HG03354 (cell line): ENCODE data around the gene MYO15B.
"Not testable (repeated sequence)": the region's sequence is repeated elsewhere in the genome, so short reads cannot be mapped to it uniquely, and the experiment has no call there.

ENCODE experiments used
- ATAC-seq: cut with Tn5 transposase; IDR thresholded peaks from one replicate; pipeline ENCODE4 v1.9.1; 2021; ENCODE audit warnings: mild to moderate bottlenecking; ENCODE audit not compliant: unreplicated experiment, poor library complexity, severe bottlenecking

The MYO15B gene

GRCh38 chr17:75634754-75635609 lies 47.4 kb downstream of the MYO15B start:
- no peak for ATAC-seq

GRCh38 chr17:75635610-75636202 lies 48.1 kb downstream of the MYO15B start:
- ATAC-seq = no peak

GRCh38 chr17:75636381-75637142 lies 49.0 kb downstream of the MYO15B start:
- ATAC-seq = no peak

GRCh38 chr17:75637143-75637538 lies 49.5 kb downstream of the MYO15B start:
- ATAC-seq = no peak

- ATAC-seq = no peak
These were observed 50.0 kb downstream of the MYO15B start for GRCh38 chr17:75637551-75637950.

- ATAC-seq = not testable (repeated sequence)
These were observed 50.4 kb downstream of the MYO15B start for GRCh38 chr17:75638039-75638438.

GRCh38 chr17:75638893-75639292 lies 51.3 kb downstream of the MYO15B start:
- no peak for ATAC-seq

- ATAC-seq = no peak
These were observed 51.7 kb downstream of the MYO15B start for GRCh38 chr17:75639327-75639726.

- ATAC-seq = no peak
These were observed 52.4 kb downstream of the MYO15B start for GRCh38 chr17:75639771-75640555.

GRCh38 chr17:75640556-75641119 lies 53.0 kb downstream of the MYO15B start:
- no peak for ATAC-seq

- ATAC-seq = no peak
These were observed 53.7 kb downstream of the MYO15B start for GRCh38 chr17:75641343-75641742.

GRCh38 chr17:75642182-75642783 lies 54.7 kb downstream of the MYO15B start:
- ATAC-seq = no peak

- no peak for ATAC-seq
These were observed 55.4 kb downstream of the MYO15B start for GRCh38 chr17:75642784-75643642.

GRCh38 chr17:75643643-75644017 lies 56.0 kb downstream of the MYO15B start:
- ATAC-seq = no peak

- no peak for ATAC-seq
These were observed 57.9 kb downstream of the MYO15B start for GRCh38 chr17:75645501-75645888.

- ATAC-seq = peak; percentile 94
These were observed 58.5 kb downstream of the MYO15B start for GRCh38 chr17:75645889-75646637.

GRCh38 chr17:75646638-75646992 lies 59.0 kb downstream of the MYO15B start:
- ATAC-seq = no peak

- ATAC-seq = no peak
These were observed 59.5 kb downstream of the MYO15B start for GRCh38 chr17:75647061-75647460.
